Tibial artery (tissue), 4 donors: ENCODE results near the gene SGSM1.

Source experiments
- DNase-seq, 2 donors: peaks; one replicate each; pipeline ENCODE4 v3.0.0-alpha.2; 2019
- H3K27ac ChIP-seq, 2 donors: fragments of 200-600 bp; sonication (generic) in 1 of 2; 1 replicate in 1 of 2; 2 replicates in 1 of 2; pipeline ENCODE4 v1.5.1; 2018 to 2019; ENCODE audit warnings: mild to moderate bottlenecking in 1 of 2
- H3K27me3 ChIP-seq, 2 donors: fragments of 200-600 bp; sonication (generic) in 1 of 2; one replicate each; pipeline versions ENCODE4 v1.5.1 to v1.6.0; 2016 to 2019
- H3K36me3 ChIP-seq, 3 donors: fragments of 200-600 bp; sonication (generic) in 2 of 3; one replicate each; pipeline ENCODE4 v1.5.1; 2016 to 2019; ENCODE audit warnings: mild to moderate bottlenecking in 2 of 3
- H3K4me1 ChIP-seq, 4 donors: fragments of 200-600 bp; sonication (generic) in 2 of 4; 1 replicate in 3 of 4; 2 replicates in 1 of 4; pipeline ENCODE4 v1.5.1; 2016 to 2019
- H3K4me3 ChIP-seq, 2 donors: fragments of 200-600 bp; sonication (generic) in 1 of 2; 1 replicate in 1 of 2; 2 replicates in 1 of 2; pipeline ENCODE4 v1.5.1; 2018 to 2019; ENCODE audit warnings: mild to moderate bottlenecking in 2 of 2
- H3K9me3 ChIP-seq, 3 donors: fragments of 200-600 bp; sonication (generic) in 1 of 3; one replicate each; pipeline ENCODE4 v1.5.1; 2016 to 2019
- intact Hi-C: fragments of 100-400 bp; cut with DNase I; formaldehyde crosslinking; loops from one replicate; pipeline ENCODE4 v1.15.0; 2023; ENCODE audit warnings: low total_unique reads
- TF ChIP-seq, protein P1 (sequence below), 2 experiments: fragments of 200-600 bp in 1 of 2; fragments of 450-650 bp in 1 of 2; IDR thresholded peaks; one replicate each; pipeline ENCODE4 v1.5.1; 2017 to 2019; ENCODE audit warnings: antibody characterized with exemption in 2 of 2, mild to moderate bottlenecking in 1 of 2, moderate library complexity in 1 of 2

SGSM1 gene

DNA sequence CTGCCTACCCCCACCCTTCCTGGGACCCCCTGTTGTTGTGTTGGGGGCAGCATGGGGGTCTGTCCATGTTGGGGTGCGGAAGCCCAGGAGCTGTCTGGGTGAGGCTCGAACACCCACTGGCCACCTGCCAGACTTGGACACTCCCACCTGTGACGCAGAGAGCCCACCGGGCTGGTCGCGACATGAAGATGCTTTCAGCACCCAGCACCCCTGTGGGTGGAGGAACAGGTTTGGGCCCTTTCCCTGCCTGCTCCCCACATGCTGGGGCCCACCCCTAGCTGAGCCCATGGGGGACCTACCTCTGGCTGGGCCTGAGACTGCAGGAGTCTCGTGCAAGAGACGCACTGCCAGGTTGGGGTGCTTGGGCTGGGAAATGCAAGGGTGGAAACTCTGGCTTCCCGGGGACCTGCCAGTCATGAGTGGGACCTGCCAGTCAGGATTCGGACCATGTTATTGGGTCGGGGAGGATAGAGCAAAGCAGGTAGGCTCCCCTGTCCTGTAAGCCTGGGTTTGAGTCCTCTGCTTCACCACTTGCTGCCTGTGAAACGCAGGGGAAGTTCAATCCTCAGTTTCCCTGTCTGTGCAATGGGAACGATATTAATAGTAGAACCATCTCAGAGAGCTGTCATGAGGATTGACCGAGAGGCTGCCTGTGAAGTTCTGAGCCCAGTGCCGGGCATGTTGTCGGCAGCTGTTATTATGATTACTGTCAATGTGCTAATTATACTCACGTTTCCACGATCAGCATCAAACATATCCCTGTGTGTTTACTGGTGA, 170.6 kb downstream of the SGSM1 start:
- H3K36me3 ChIP-seq: no peaks in the 10 kb centered on the region
- no peaks in the 10 kb centered on the region for H3K27me3 ChIP-seq
- TF ChIP-seq, protein P1, sequence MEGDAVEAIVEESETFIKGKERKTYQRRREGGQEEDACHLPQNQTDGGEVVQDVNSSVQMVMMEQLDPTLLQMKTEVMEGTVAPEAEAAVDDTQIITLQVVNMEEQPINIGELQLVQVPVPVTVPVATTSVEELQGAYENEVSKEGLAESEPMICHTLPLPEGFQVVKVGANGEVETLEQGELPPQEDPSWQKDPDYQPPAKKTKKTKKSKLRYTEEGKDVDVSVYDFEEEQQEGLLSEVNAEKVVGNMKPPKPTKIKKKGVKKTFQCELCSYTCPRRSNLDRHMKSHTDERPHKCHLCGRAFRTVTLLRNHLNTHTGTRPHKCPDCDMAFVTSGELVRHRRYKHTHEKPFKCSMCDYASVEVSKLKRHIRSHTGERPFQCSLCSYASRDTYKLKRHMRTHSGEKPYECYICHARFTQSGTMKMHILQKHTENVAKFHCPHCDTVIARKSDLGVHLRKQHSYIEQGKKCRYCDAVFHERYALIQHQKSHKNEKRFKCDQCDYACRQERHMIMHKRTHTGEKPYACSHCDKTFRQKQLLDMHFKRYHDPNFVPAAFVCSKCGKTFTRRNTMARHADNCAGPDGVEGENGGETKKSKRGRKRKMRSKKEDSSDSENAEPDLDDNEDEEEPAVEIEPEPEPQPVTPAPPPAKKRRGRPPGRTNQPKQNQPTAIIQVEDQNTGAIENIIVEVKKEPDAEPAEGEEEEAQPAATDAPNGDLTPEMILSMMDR (IDR thresholded peaks at IDR 0.05): no peak
- peaks cover 0 to 35% (median 21%) of the 10 kb centered on the region in 4 donors for H3K4me1 ChIP-seq
- no peak overlapping the region for H3K4me3 ChIP-seq
- no peak for DNase-seq
- intact Hi-C loops: no loop called here
- H3K9me3 ChIP-seq: no peaks in the 10 kb centered on the region
- H3K27ac ChIP-seq: peak overlapping the region; percentile 59 to 63
